H9 (cell line): Measurements from ENCODE around the gene ZCCHC7. TPM values are rescaled to one million over a fixed set of nuclear protein-coding genes. Genes with fewer than 3 reads are reported as not detected.

Source experiments
- DNase-seq: peaks from one replicate; pipeline ENCODE4 v3.0.0-alpha.2; 2017
- H2AFZ ChIP-seq: one replicate; pipeline ENCODE4 v1.6.1; 2013; ENCODE audit warnings: mild to moderate bottlenecking, low read length, control low read depth, moderate library complexity
- H2AK5ac ChIP-seq: 2 replicates; pipeline ENCODE4 v1.6.1; 2013; ENCODE audit warnings: low read length, control low read depth, mixed read lengths; ENCODE audit not compliant: insufficient read length
- H2BK120ac ChIP-seq: one replicate; pipeline ENCODE4 v1.6.1; 2013; ENCODE audit warnings: low read depth, mild to moderate bottlenecking, low read length, control low read depth, inconsistent platforms; ENCODE audit not compliant: poor library complexity, severe bottlenecking
- H2BK12ac ChIP-seq: 2 replicates; pipeline ENCODE4 v1.6.1; 2013; ENCODE audit warnings: low read length, control low read depth, mixed read lengths, low read depth; ENCODE audit not compliant: insufficient read length
- H2BK15ac ChIP-seq: 2 replicates; pipeline ENCODE4 v1.6.1; 2013; ENCODE audit warnings: low read depth, low read length, control low read depth
- H2BK20ac ChIP-seq: one replicate; pipeline ENCODE4 v1.6.1; 2013; ENCODE audit warnings: low read depth, mild to moderate bottlenecking, low read length, control low read depth, inconsistent platforms; ENCODE audit not compliant: poor library complexity, severe bottlenecking
- H2BK5ac ChIP-seq: 2 replicates; pipeline ENCODE4 v1.6.1; 2013; ENCODE audit warnings: low read length, control low read depth, mixed read lengths; ENCODE audit not compliant: insufficient read length
- H3K14ac ChIP-seq: 2 replicates; pipeline ENCODE4 v1.6.1; 2013; ENCODE audit warnings: low read length, control low read depth; ENCODE audit not compliant: insufficient read depth
- H3K18ac ChIP-seq: 2 replicates; pipeline ENCODE4 v1.6.1; 2013; ENCODE audit warnings: low read depth, mild to moderate bottlenecking, mixed read lengths, low read length, control low read depth; ENCODE audit not compliant: insufficient read length
- H3K23ac ChIP-seq: 2 replicates; pipeline ENCODE4 v1.6.1; 2013; ENCODE audit warnings: low read length, control low read depth, mixed read lengths, low read depth; ENCODE audit not compliant: insufficient read length
- H3K23me2 ChIP-seq: 2 replicates; pipeline ENCODE4 v1.6.1; 2013; ENCODE audit warnings: low read depth, mild to moderate bottlenecking, mixed read lengths, low read length, control low read depth; ENCODE audit not compliant: insufficient read length, poor library complexity, severe bottlenecking
- H3K27ac ChIP-seq: 2 replicates; pipeline ENCODE4 v1.5.1; 2013; ENCODE audit warnings: low read length, control low read depth, mixed read lengths, low read depth; ENCODE audit not compliant: insufficient read length
- H3K27me3 ChIP-seq: 2 replicates; pipeline ENCODE4 v1.6.1; 2013; ENCODE audit warnings: low read length, control low read depth, inconsistent platforms; ENCODE audit not compliant: insufficient read depth
- H3K4ac ChIP-seq: 2 replicates; pipeline ENCODE4 v1.6.1; 2013; ENCODE audit warnings: low read depth, mild to moderate bottlenecking, control low read depth, inconsistent platforms, low read length, moderate library complexity
- H3K4me1 ChIP-seq: 2 replicates; pipeline ENCODE4 v1.6.1; 2013; ENCODE audit warnings: low read length, control low read depth, inconsistent platforms; ENCODE audit not compliant: insufficient read depth
- H3K4me2 ChIP-seq: 2 replicates; pipeline ENCODE4 v1.6.1; 2013; ENCODE audit warnings: low read length, control low read depth, mixed read lengths; ENCODE audit not compliant: insufficient read length, insufficient read depth
- H3K56ac ChIP-seq: 2 replicates; pipeline ENCODE4 v1.6.1; 2013; ENCODE audit warnings: low read depth, mild to moderate bottlenecking, mixed read lengths, low read length, control low read depth; ENCODE audit not compliant: insufficient read length
- H3K79me1 ChIP-seq: 2 replicates; pipeline ENCODE4 v1.6.1; 2013; ENCODE audit warnings: low read depth, mild to moderate bottlenecking, moderate library complexity, low read length, control low read depth, inconsistent platforms; ENCODE audit not compliant: insufficient read depth, poor library complexity, severe bottlenecking
- H3K79me2 ChIP-seq: 2 replicates; pipeline ENCODE4 v1.6.1; 2013; ENCODE audit warnings: low read length, control low read depth, inconsistent platforms; ENCODE audit not compliant: insufficient read depth
- H3K9ac ChIP-seq: 2 replicates; pipeline ENCODE4 v1.6.1; 2013; ENCODE audit warnings: low read length, control low read depth, mixed read lengths; ENCODE audit not compliant: insufficient read length; ENCODE audit errors: extremely low read depth
- H3K9me3 ChIP-seq: one replicate; pipeline ENCODE4 v1.6.1; 2013; ENCODE audit warnings: low read depth, low read length, inconsistent platforms; ENCODE audit not compliant: control insufficient read depth
- H3T11ph ChIP-seq: one replicate; pipeline ENCODE4 v1.6.1; 2013; ENCODE audit warnings: mild to moderate bottlenecking, low read length, control low read depth, inconsistent platforms
- H4K20me1 ChIP-seq: one replicate; pipeline ENCODE4 v1.6.1; 2013; ENCODE audit not compliant: control insufficient read depth, insufficient read length, insufficient read depth
- H4K5ac ChIP-seq: 2 replicates; pipeline ENCODE4 v1.6.1; 2013; ENCODE audit warnings: low read depth, mild to moderate bottlenecking, mixed read lengths, low read length, control low read depth; ENCODE audit not compliant: insufficient read length
- H4K8ac ChIP-seq: replicated peaks from 2 replicates; pipeline ENCODE4 v1.6.1; 2013; ENCODE audit warnings: low read length, control low read depth, mixed read lengths, low read depth; ENCODE audit not compliant: insufficient read length
- H4K91ac ChIP-seq: 2 replicates; pipeline ENCODE4 v1.6.1; 2013; ENCODE audit warnings: low read depth, mild to moderate bottlenecking, moderate library complexity, mixed read lengths, low read length, control low read depth; ENCODE audit not compliant: insufficient read length
- H3K27ac Mint-ChIP-seq, 3 experiments: 2 replicates in 2 of 3; 3 replicates in 1 of 3; pipeline ENCODE4 v1.8.0; 2020 to 2021; ENCODE audit warnings: mixed read lengths in 3 of 3, mild to moderate bottlenecking in 1 of 3, moderate library complexity in 1 of 3
- H3K27me3 Mint-ChIP-seq: 2 replicates; pipeline ENCODE4 v1.8.0; 2021; ENCODE audit warnings: low read depth, mild to moderate bottlenecking, moderate library complexity, mixed read lengths
- H3K36me3 Mint-ChIP-seq, 3 experiments: 2 replicates in 2 of 3; 3 replicates in 1 of 3; pipeline ENCODE4 v1.8.0; 2020 to 2021; ENCODE audit warnings: low read depth in 3 of 3, mixed read lengths in 3 of 3; ENCODE audit not compliant: insufficient read depth in 1 of 3
- H3K4me1 Mint-ChIP-seq, 2 experiments: 2 replicates each; pipeline ENCODE4 v1.8.0; 2020; ENCODE audit warnings: mixed read lengths in 2 of 2
- H3K4me3 Mint-ChIP-seq, 2 experiments: 2 replicates in 1 of 2; 3 replicates in 1 of 2; pipeline ENCODE4 v1.8.0; 2020 to 2021; ENCODE audit warnings: mild to moderate bottlenecking in 2 of 2, mixed read lengths in 2 of 2, moderate library complexity in 1 of 2
- H3K9me3 Mint-ChIP-seq, 2 experiments: 2 replicates in 1 of 2; 3 replicates in 1 of 2; pipeline ENCODE4 v1.8.0; 2020; ENCODE audit warnings: mild to moderate bottlenecking in 2 of 2, mixed read lengths in 2 of 2, moderate library complexity in 1 of 2
- WGBS: extraction: QIAGEN DNeasy Blood & Tissue Kit; methylation state at CpG from one replicate; pipeline ENCODE4 v1.1.7; 2013; ENCODE audit warnings: missing lambda C conversion rate, low lambda C conversion rate, mixed read lengths; ENCODE audit not compliant: insufficient read length; ENCODE audit errors: extremely low coverage; 5-methylcytosine and 5-hydroxymethylcytosine counted together
- total RNA-seq: library from RNA; stranded (reverse); gene quantifications from 2 replicates; pipeline ENCODE4 v1.2.1, GENCODE V29; 2021
- TF ChIP-seq, protein P1 (sequence below): fragments of 200-600 bp; sonication (generic); conservative IDR thresholded peaks from 3 replicates; pipeline ENCODE4 v1.8.0; 2021; ENCODE audit warnings: antibody characterized with exemption, mild to moderate bottlenecking

The ZCCHC7 gene
- total RNA-seq, 1 experiment from 2014 or later = 20.3 TPM

DNA sequence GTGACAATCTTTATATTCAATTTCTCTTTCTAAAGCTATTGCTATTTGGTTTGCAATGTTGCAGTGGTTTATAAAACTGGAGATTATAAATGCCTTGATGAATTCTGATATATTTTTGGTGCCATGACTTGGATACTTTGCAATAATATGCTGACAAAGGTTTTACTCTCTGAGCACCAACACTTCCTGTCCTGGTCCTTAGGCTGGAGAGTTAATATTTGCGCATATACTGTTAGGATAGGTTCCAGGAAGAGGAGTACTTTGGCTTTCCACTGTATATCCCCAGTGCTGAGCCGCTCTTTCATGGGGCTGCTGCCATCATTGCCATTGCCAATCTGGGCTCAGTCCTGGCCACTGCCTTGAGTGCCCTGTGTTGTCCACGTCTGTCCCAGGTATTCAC lies 139.6 kb downstream of the ZCCHC7 start:
- Histone ChIP-seq H4K91ac (no peak overlapping the region), H3K56ac (no peak overlapping the region), H3K9me3 (no peaks in the 10 kb centered on the region), H3K23ac (no peak overlapping the region), H3K23me2 (no peaks in the 10 kb centered on the region), H3T11ph (no peak overlapping the region), H3K4me1 (peaks cover 10% of the 10 kb centered on the region; the same call in 1 of the 2 replicates), H3K79me2 (peaks cover 2% of the 10 kb centered on the region; the same call in 1 of the 2 replicates), H3K9ac (no peak overlapping the region), H3K4me2 (no peak overlapping the region), H3K4ac (no peak overlapping the region), H4K5ac (no peak overlapping the region), H2BK120ac (no peak overlapping the region), H4K20me1 (no peaks in the 10 kb centered on the region), H2BK15ac (no peak overlapping the region), H2BK5ac (no peak overlapping the region), H3K18ac (no peak overlapping the region), H3K14ac (no peak overlapping the region), H2BK12ac (no peak overlapping the region), H3K27me3 (no peaks in the 10 kb centered on the region), H2BK20ac (no peak overlapping the region), H2AFZ (no peak overlapping the region), H3K27ac (no peak overlapping the region), H4K8ac (no peak overlapping the region), H3K79me1 (no peaks in the 10 kb centered on the region), H2AK5ac (no peak overlapping the region)
- Mint-ChIP-seq H3K9me3 (no peaks in the 10 kb centered on the region), H3K4me1 (peaks cover 40 to 47% of the 10 kb centered on the region in 2 experiments), H3K4me3 (peak overlapping the region in 1 of 2 experiments; percentile 25; a peak in 1 of 5 replicates), H3K27ac (no peak overlapping the region; a peak in 1 of 7 replicates), H3K36me3 (no peaks in the 10 kb centered on the region), H3K27me3 (no peaks in the 10 kb centered on the region)
- no CpG with 5 or more reads among the region's 3 CpGs for WGBS
- no peak for DNase-seq
- TF ChIP-seq, protein P1, sequence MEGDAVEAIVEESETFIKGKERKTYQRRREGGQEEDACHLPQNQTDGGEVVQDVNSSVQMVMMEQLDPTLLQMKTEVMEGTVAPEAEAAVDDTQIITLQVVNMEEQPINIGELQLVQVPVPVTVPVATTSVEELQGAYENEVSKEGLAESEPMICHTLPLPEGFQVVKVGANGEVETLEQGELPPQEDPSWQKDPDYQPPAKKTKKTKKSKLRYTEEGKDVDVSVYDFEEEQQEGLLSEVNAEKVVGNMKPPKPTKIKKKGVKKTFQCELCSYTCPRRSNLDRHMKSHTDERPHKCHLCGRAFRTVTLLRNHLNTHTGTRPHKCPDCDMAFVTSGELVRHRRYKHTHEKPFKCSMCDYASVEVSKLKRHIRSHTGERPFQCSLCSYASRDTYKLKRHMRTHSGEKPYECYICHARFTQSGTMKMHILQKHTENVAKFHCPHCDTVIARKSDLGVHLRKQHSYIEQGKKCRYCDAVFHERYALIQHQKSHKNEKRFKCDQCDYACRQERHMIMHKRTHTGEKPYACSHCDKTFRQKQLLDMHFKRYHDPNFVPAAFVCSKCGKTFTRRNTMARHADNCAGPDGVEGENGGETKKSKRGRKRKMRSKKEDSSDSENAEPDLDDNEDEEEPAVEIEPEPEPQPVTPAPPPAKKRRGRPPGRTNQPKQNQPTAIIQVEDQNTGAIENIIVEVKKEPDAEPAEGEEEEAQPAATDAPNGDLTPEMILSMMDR = no peak
